ENCODE results near the gene ZFR. TPM values are rescaled to one million over a fixed set of nuclear protein-coding genes. Genes with fewer than 3 reads are reported as not detected.

Gene ZFR
- total and polyA plus RNA-seq, 2 experiments from 2014 or later, result 103 to 124 TPM

DNA sequence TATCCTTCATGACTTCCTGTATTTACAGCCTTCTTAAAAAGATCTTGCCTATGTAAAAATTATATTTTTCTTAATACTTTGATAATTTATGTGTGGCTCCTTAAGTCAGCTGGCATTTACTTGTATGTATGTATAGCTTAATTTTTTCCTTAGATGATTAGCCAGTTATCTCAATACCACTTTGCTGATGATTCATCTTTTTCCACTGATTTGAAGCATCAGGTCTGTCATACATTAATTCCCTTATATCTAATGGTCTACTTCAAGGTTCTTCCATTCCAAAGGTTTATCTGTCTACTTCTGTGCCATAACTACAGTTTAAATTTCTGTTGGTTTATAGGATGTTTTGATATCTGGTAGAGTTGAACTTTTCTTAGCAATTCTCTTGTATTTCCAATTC lies 86.9 kb downstream of the ZFR start:
- peaks cover 59% of the 10 kb centered on the region for H3K36me3 ChIP-seq (ENCODE audit: low read depth)
- H2AFZ ChIP-seq, result no peak overlapping the region
- H3K9me3 ChIP-seq (ENCODE audit: low read depth), result no peaks in the 10 kb centered on the region
- no peaks in the 10 kb centered on the region for H3K4me1 ChIP-seq (ENCODE audit: insufficient read depth)
- no peak for TF ChIP-seq EZH2 (IDR thresholded peaks at IDR 0.05; ENCODE audit: insufficient read depth, poor library complexity, severe bottlenecking)
- TF ChIP-seq EZH2phosphoT487 (IDR thresholded peaks at IDR 0.05; ENCODE audit: insufficient read depth, low read depth), result no peak
- H3F3A ChIP-seq (ENCODE audit: insufficient read depth), result peaks cover 12% of the 10 kb centered on the region; the same call in 1 of the 2 replicates
- no peaks in the 10 kb centered on the region for H3K27me3 ChIP-seq (replicated peaks; ENCODE audit: insufficient read depth)
- H3K27ac ChIP-seq, result no peak overlapping the region
- H4K20me1 ChIP-seq (ENCODE audit: insufficient read depth), result no peaks in the 10 kb centered on the region
- DNase-seq, result no peak
- no peak overlapping the region for H3K9ac ChIP-seq
- H3K4me3 ChIP-seq, result no peak overlapping the region
- no peak overlapping the region for H3K4me2 ChIP-seq (ENCODE audit: unreplicated experiment)
- H3K79me2 ChIP-seq (ENCODE audit: insufficient read depth), result peaks cover 5% of the 10 kb centered on the region; the same call in 1 of the 2 replicates
- in situ Hi-C loops (cut with MboI), result no loop called here
- H3K9me2 ChIP-seq (ENCODE audit: insufficient read depth), result no peaks in the 10 kb centered on the region

- H3K27ac ChIP-seq, result no peak overlapping the region
- no peak for TF ChIP-seq EZH2phosphoT487 (IDR thresholded peaks at IDR 0.05; ENCODE audit: insufficient read depth, low read depth)
- no peak for TF ChIP-seq EZH2 (IDR thresholded peaks at IDR 0.05; ENCODE audit: insufficient read depth, poor library complexity, severe bottlenecking)
- no peak overlapping the region for H3K9ac ChIP-seq
- in situ Hi-C loops (cut with MboI), result no loop called here
- H3K79me2 ChIP-seq (ENCODE audit: insufficient read depth), result peaks cover 5% of the 10 kb centered on the region; the same call in 1 of the 2 replicates
- whole genome bisulfite sequencing, 2 experiments (ENCODE audit: low coverage in 1 of 2, low lambda C conversion rate in 2 of 2, missing lambda C conversion rate in 2 of 2), result 76 to 84% methylated on average over 4 of the region's 4 CpGs
- no peak overlapping the region for H3K4me2 ChIP-seq (ENCODE audit: unreplicated experiment)
- H3K27me3 ChIP-seq (replicated peaks; ENCODE audit: insufficient read depth), result no peaks in the 10 kb centered on the region
- H3K9me2 ChIP-seq (ENCODE audit: insufficient read depth), result no peaks in the 10 kb centered on the region
- H3K4me1 ChIP-seq (ENCODE audit: insufficient read depth), result no peaks in the 10 kb centered on the region; the same call in 1 of the 2 replicates
- H4K20me1 ChIP-seq (ENCODE audit: insufficient read depth), result no peaks in the 10 kb centered on the region
- no peak for DNase-seq
- no peak overlapping the region for H3K4me3 ChIP-seq
- H3K36me3 ChIP-seq (ENCODE audit: low read depth), result peaks cover 50% of the 10 kb centered on the region
- H3K9me3 ChIP-seq (ENCODE audit: low read depth), result no peaks in the 10 kb centered on the region
- peaks cover 20% of the 10 kb centered on the region; the same call in 1 of the 2 replicates for H3F3A ChIP-seq (ENCODE audit: insufficient read depth)
- H2AFZ ChIP-seq, result no peak overlapping the region
These were observed 88.9 kb downstream of the ZFR start for GRCh38 chr5:32355686-32356085.

DNA sequence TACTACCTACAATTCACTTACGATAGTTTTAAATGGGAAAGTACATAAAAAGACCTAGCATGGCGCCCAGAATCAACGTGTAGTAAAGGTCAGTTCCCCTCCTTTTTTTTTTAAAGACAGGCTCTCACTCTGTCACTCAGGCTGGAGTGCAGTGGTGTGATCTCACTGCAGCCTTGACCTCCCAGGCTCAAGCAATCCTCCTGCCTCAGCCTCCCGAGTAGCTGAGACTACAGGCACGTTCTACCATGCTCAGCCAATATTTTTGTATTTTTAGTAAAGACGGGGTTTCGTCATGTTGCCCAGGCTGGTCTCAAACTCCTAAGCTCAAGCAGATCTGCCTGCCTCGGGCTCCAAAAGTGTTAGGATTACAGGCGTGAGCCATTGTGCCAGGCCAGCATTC lies 91.1 kb downstream of the ZFR start:
- H3K36me3 ChIP-seq (ENCODE audit: low read depth), result peaks cover 40% of the 10 kb centered on the region
- H3K27ac ChIP-seq, result no peak overlapping the region
- WGBS, 2 experiments (ENCODE audit: low coverage in 1 of 2, low lambda C conversion rate in 2 of 2, missing lambda C conversion rate in 2 of 2), result 98 to 99% methylated on average over 8 to 9 of the region's 9 CpGs
- H3K4me2 ChIP-seq (ENCODE audit: unreplicated experiment), result no peak overlapping the region
- H3K9ac ChIP-seq, result no peak overlapping the region
- H4K20me1 ChIP-seq (ENCODE audit: insufficient read depth), result no peaks in the 10 kb centered on the region
- TF ChIP-seq EZH2 (IDR thresholded peaks at IDR 0.05; ENCODE audit: insufficient read depth, poor library complexity, severe bottlenecking) (no peak), EZH2phosphoT487 (IDR thresholded peaks at IDR 0.05; ENCODE audit: insufficient read depth, low read depth) (no peak)
- H2AFZ ChIP-seq, result no peak overlapping the region
- H3F3A ChIP-seq (ENCODE audit: insufficient read depth), result peaks cover 20% of the 10 kb centered on the region; the same call in 1 of the 2 replicates
- H3K9me2 ChIP-seq (ENCODE audit: insufficient read depth), result no peaks in the 10 kb centered on the region
- H3K27me3 ChIP-seq (replicated peaks; ENCODE audit: insufficient read depth), result no peaks in the 10 kb centered on the region
- H3K4me1 ChIP-seq (ENCODE audit: insufficient read depth), result no peaks in the 10 kb centered on the region; the same call in 1 of the 2 replicates
- in situ Hi-C loops (cut with MboI), result no loop called here
- no peak overlapping the region for H3K4me3 ChIP-seq
- no peaks in the 10 kb centered on the region for H3K9me3 ChIP-seq (ENCODE audit: low read depth)
- no peak for DNase-seq
- peaks cover 5% of the 10 kb centered on the region; the same call in 1 of the 2 replicates for H3K79me2 ChIP-seq (ENCODE audit: insufficient read depth)

GRCh38 chr5:32352685-32353084 lies 91.9 kb downstream of the ZFR start:
- Histone ChIP-seq H4K20me1 (ENCODE audit: insufficient read depth) (no peaks in the 10 kb centered on the region), H3K9me3 (ENCODE audit: low read depth) (no peaks in the 10 kb centered on the region), H3K36me3 (ENCODE audit: low read depth) (peaks cover 35% of the 10 kb centered on the region), H3K27me3 (replicated peaks; ENCODE audit: insufficient read depth) (no peaks in the 10 kb centered on the region), H3K27ac (no peak overlapping the region), H3F3A (ENCODE audit: insufficient read depth) (peaks cover 20% of the 10 kb centered on the region; the same call in 1 of the 2 replicates), H2AFZ (no peak overlapping the region), H3K79me2 (ENCODE audit: insufficient read depth) (peaks cover 1% of the 10 kb centered on the region; the same call in 1 of the 2 replicates), H3K4me1 (ENCODE audit: insufficient read depth) (no peaks in the 10 kb centered on the region; the same call in 1 of the 2 replicates), H3K4me3 (no peak overlapping the region), H3K9me2 (ENCODE audit: insufficient read depth) (no peaks in the 10 kb centered on the region), H3K9ac (no peak overlapping the region), H3K4me2 (ENCODE audit: unreplicated experiment) (no peak overlapping the region)
- no peak for DNase-seq
- TF ChIP-seq EZH2phosphoT487 (IDR thresholded peaks at IDR 0.05; ENCODE audit: insufficient read depth, low read depth) (no peak), EZH2 (IDR thresholded peaks at IDR 0.05; ENCODE audit: insufficient read depth, poor library complexity, severe bottlenecking) (no peak)
- in situ Hi-C loops (cut with MboI), result no loop called here
- WGBS, 2 experiments (ENCODE audit: low coverage in 1 of 2, low lambda C conversion rate in 2 of 2, missing lambda C conversion rate in 2 of 2), result 89 to 90% methylated on average over 8 of the region's 8 CpGs

DNA sequence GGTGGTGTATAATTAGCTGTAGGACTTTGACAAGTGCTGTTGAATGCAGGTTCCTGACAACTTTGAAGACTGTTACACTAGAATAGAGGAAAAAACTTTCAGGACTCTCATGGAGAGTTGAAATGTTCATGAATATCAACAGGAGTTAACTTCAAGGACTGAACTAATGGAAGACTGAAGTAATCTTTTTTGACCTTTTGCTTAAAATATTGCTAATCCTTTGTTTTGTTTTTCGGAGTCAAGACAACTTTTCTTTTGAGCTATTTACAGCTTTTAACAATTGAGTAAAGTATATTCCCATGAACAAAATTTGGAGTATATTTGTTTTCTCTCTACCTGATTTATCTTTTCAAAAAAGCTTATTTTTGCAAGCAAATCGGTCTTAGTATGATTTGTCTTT lies 97.7 kb downstream of the ZFR start:
- H3K9ac ChIP-seq, result no peak overlapping the region
- H2AFZ ChIP-seq, result no peak overlapping the region
- H3K27ac ChIP-seq, result no peak overlapping the region
- no peaks in the 10 kb centered on the region for H3K9me3 ChIP-seq (ENCODE audit: low read depth)
- 0 out of 2 replicates have a peak, but pooled peaks cover 4% of the 10 kb centered on the region for H3F3A ChIP-seq (ENCODE audit: insufficient read depth)
- no peaks in the 10 kb centered on the region for H3K79me2 ChIP-seq (ENCODE audit: insufficient read depth)
- no peaks in the 10 kb centered on the region for H3K36me3 ChIP-seq (ENCODE audit: low read depth)
- TF ChIP-seq EZH2phosphoT487 (IDR thresholded peaks at IDR 0.05; ENCODE audit: insufficient read depth, low read depth), result no peak
- TF ChIP-seq EZH2 (IDR thresholded peaks at IDR 0.05; ENCODE audit: insufficient read depth, poor library complexity, severe bottlenecking), result no peak
- H3K4me3 ChIP-seq, result no peak overlapping the region
- no peak for DNase-seq
- no peak overlapping the region for H3K4me2 ChIP-seq (ENCODE audit: unreplicated experiment)
- in situ Hi-C loops (cut with MboI), result no loop called here
- H4K20me1 ChIP-seq (ENCODE audit: insufficient read depth), result no peaks in the 10 kb centered on the region
- H3K27me3 ChIP-seq (replicated peaks; ENCODE audit: insufficient read depth), result no peaks in the 10 kb centered on the region
- no peaks in the 10 kb centered on the region for H3K9me2 ChIP-seq (ENCODE audit: insufficient read depth)
- no peaks in the 10 kb centered on the region; the same call in 1 of the 2 replicates for H3K4me1 ChIP-seq (ENCODE audit: insufficient read depth)
- 65 to 78% methylated on average over 2 of the region's 2 CpGs for WGBS, 2 experiments (ENCODE audit: low coverage in 1 of 2, low lambda C conversion rate in 2 of 2, missing lambda C conversion rate in 2 of 2)
